Spleen (tissue), 7 donors: ENCODE measurements around the gene METTL1.

Experiments
- POLR2A ChIP-seq, 3 donors: fragments of 450-650 bp; IDR thresholded peaks; one replicate each; pipeline ENCODE4 v1.5.1; 2017; ENCODE audit warnings: antibody characterized with exemption in 3 of 3, mild to moderate bottlenecking in 1 of 3
- TF ChIP-seq, protein P1 (sequence below), 11 experiments: fragments of 200-600 bp in 7 of 11; fragments of 450-650 bp in 4 of 11; sonication (generic) in 4 of 11; IDR thresholded peaks in 8 of 11; conservative IDR thresholded peaks in 3 of 11; 1 replicate in 7 of 11; 2 replicates in 4 of 11; pipeline versions ENCODE4 v1.4.0 to v1.8.0; 2016 to 2021; ENCODE audit warnings: antibody characterized with exemption in 11 of 11, inconsistent platforms in 4 of 11, mild to moderate bottlenecking in 1 of 11
- donor health status: DM: no; HTN: no; CAD: no; lungs with moderate emphysema.
- donor health status: DM: no; HTN: no; CAD: no.
- donor health status: DM: no; HTN: no; CAD: no.

DNA sequence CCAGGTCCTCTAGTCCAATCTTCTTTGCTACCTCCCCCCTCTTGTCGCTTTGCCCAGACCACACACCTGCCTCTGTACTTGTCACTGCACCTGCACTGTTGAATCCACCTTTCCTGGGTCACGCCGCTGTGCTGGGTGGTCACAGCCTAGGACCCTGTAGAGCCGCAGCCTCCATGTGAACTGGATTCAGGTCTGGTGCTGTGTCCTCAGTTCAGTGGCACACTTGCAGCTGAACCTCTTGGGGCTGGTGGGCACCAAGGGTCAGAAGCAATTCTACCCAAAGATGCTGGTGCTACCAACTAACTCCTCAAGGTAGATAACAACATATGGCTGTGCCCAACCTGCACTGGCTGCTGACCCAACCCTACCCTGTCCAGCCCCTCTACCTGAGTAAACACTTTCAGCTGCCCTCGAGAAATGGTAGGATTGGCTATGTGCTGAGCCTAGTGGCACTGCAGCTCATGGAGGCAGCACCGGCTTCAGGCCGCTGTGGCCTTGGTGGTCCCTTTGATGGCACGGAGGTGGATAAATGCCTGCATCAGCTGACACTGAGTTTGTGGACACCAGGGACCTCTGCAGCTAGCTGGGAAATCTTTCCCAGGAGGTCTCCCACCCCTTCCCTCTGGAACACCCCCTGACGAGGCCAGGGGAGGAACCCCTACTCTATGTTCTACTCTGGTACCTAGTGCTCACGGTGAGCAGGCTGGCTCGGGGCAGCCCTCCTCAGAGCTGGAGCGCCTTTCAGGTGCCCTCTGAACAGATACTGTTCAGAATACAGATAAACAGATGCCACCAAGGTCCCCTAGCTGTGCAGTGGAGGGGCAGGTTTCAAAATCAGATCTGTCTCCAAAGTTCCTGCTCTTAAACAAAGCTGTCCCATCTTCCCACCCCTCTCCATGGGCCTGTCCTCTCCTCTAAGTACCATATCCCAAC lies 47.6 kb downstream of the METTL1 start:
- no peak for TF ChIP-seq POLR2A (IDR thresholded peaks at IDR 0.05)
- TF ChIP-seq, protein P1, sequence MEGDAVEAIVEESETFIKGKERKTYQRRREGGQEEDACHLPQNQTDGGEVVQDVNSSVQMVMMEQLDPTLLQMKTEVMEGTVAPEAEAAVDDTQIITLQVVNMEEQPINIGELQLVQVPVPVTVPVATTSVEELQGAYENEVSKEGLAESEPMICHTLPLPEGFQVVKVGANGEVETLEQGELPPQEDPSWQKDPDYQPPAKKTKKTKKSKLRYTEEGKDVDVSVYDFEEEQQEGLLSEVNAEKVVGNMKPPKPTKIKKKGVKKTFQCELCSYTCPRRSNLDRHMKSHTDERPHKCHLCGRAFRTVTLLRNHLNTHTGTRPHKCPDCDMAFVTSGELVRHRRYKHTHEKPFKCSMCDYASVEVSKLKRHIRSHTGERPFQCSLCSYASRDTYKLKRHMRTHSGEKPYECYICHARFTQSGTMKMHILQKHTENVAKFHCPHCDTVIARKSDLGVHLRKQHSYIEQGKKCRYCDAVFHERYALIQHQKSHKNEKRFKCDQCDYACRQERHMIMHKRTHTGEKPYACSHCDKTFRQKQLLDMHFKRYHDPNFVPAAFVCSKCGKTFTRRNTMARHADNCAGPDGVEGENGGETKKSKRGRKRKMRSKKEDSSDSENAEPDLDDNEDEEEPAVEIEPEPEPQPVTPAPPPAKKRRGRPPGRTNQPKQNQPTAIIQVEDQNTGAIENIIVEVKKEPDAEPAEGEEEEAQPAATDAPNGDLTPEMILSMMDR (IDR thresholded peaks at IDR 0.05 in 8 of 11, conservative IDR thresholded peaks at IDR 0.05 in 3 of 11), result no peak
